Limb (tissue), 2 donors: ENCODE measurements around the gene NSUN5.
"Not testable (repeated sequence)": the region's sequence is repeated elsewhere in the genome, so short reads cannot be mapped to it uniquely, and the experiment has no call there.

Experiments
- DNase-seq, 2 donors: peaks; one replicate each; pipeline ENCODE4 v3.0.0-alpha.2; 2016; ENCODE audit errors: extremely low spot score in 2 of 2

The NSUN5 gene

DNA sequence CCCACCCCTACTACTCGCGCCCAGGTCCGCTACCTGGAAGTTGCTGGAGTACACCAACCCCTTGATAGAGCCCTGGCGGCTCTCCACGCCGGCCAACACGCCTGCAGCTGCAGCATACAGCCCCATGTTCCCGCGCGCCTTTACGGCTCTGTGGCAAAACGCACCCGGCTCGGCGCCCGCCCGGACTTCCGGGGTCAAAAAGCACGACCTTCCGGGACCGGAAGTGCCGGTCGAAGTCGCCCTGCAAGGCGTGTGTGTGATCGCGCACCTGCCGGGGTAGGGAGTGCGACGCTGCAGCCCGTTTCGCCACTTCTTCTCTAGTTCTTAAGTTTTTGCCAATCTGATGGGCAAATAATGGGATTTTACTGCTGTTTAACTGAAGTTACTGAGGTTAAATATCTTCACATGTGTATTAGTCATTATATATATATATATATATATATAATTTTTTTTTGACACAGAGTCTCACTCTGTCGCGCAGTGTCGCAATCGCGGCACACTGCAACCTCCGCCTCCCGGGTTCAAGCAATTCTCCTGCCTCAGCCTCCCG is at the start of gene NSUN5:
Gene NSUN5, minus strand, starts transcription at position 162 of the 550 bp plus-strand sequence. Its CDS starts 36 bp downstream, at position 126.
- DNase-seq, result peak; percentile 68 to 85

DNA sequence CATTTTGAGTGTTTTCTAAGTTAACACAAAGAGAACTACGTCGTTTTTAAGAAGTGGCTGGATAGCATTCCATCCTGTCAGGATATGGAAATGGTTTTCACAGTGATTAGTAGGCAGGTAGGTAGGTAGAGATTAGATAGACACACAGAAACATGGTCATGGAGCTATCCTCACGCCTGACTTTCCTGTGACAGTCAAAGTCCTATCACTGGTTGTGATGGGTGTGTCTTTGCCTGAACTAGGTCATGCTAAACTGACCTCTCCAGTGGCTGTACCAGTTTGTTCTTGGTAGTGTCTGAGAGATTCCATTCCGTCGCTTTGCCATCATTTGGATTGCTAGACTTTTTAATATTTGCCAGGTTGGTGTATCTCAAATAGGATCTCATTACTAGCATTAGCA is 47.5 kb upstream of the NSUN5 start:
- no peak for DNase-seq

DNA sequence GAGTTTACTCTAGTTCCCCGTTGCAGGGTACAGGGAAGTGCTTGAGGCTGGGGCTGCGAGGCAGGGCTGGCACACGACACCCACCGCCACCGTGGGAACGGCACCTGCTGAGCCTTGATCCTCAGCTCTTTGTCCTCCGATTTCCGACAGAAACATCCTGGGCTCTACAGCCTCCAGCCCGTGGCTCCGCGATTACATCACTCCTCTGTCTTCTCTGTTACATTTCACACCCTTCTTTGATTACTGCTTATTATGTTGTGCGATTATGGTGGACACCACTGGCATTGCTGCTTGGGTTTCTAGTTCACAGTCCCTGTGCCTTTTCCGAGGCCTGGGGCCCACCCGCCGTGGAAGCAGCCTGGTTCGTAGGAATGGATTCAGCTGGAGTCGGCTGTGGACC is 46.2 kb upstream of the NSUN5 start:
- DNase-seq, result no peak

DNA sequence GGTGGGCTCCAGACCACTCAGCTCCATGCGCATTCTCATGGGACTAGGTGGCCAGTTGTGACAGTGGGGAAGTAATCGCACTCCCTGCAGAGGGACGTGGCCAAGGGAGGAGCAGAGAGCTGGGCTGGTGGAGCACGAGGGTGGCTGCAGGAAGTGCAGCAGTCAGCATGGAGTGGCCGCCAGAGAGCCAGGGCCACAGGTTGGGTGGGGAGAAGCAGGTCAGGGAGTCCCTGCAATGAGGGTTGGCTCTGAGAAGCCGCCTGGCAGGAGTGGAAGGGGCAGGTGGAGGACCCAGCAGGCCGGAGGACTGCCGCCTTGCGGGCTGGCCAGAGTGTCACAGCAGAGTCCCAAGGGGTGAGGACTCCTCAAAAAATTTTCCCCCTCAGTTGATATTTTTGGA is 45.6 kb upstream of the NSUN5 start:
- no peak for DNase-seq

DNA sequence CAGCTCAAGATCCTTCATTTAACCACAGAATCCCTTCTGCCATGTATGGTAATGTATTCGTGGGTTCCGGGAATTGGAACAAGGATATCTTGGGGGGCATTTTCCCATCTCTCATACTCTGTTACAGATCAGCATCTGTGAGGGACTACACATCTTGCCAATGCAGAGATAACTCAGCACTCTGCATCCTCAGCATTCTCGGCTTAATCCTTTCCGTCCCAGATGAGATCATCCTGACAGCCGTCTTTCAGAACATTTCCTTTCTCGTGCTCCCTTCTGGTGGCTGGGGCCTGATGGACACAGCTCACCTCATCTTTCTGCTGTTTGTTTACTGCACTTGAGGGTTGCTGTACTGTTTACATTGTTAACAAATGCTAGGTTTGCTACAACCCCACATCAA is 44.6 kb upstream of the NSUN5 start:
- DNase-seq, result no peak

DNA sequence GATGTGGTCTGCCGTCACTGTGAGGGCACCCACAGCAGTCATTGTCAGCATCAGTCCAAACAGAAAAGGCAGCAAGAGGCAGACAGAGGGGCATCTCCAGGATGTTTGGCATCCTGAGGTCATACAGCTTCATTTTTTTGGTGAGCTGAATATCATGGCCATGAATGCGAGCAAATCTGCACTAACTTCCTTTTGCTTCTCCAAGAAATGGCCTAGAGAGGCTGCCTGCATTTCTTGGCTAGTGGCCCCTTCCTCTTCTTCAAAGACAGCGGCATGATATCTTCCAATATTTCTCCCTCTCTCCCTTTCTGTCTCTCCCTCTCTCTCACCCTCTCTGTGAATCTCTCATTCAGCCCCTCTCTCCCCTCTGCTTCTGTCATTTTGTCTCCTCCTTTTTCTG is 44.2 kb upstream of the NSUN5 start:
- DNase-seq, result no peak

DNA sequence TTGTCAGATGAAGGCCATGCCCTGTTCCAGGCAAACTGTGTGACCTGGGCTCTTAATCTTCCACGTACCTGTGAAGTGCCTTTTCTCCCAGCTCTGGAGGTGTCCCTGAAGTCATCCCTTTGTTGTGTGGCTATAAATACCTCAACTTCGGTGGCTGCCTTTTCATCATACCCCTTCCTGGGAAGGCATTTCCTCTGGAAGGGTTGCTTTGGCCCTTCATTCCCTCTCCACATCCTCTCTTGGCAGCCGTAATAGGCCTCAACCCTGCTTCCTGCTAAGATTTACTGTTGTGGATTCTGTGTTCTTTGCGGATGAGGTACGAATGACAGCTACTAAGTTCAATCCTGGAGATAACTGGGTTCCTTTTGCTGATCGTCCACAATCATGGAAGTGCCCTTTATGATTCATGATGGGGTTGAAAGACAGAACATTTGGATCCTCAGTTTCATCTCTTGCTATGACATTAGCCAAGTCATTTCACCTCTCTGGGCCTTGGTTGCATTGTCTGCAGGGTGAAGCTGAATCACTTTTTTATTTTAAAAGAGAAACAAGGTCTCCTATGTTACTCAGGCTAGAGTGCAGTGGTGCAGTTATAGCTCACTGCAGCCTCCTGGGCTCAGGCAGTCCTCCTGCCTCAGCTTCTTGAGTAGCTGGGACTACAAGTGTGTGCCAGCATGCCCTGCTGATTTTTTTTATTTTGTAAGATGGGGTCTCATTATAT is 43.0 kb upstream of the NSUN5 start:
- no peak for DNase-seq

DNA sequence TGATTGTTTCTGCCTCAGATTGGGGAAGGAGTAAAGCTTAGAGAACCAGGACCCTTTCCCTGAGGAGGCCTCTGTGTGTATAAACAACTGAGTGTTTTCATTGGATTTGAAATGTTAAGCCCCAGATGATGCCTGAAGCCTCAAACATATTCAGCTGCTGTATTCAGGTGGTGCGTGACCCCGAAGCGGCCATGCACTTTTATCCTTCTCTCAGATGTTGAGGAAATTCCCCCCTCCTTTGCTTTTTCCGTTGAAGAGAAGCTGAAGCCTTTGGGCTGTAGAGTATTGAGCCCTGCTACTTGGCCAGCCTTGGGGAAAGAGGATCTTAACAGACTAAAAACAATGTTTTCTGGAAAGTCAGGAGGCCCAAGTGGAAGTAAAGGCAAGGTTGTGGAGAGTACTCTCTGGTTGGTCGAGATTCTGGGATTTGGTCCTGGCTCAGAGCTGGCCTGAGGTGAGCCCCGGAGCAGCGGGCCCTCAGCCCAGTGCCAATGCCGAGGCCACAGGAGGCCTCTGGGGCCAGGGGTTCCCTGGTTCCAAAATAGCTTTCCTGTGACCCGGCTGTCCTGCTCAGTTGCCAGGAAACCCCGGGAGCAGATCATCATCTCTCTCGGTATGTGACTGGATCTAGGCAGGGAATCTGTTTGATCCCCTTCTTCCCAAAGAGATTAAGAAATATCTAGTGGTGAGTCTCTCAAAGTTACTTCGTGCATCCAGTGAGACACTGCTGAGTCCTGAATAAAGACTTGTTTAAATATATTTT is 41.9 kb upstream of the NSUN5 start:
- no peak for DNase-seq

DNA sequence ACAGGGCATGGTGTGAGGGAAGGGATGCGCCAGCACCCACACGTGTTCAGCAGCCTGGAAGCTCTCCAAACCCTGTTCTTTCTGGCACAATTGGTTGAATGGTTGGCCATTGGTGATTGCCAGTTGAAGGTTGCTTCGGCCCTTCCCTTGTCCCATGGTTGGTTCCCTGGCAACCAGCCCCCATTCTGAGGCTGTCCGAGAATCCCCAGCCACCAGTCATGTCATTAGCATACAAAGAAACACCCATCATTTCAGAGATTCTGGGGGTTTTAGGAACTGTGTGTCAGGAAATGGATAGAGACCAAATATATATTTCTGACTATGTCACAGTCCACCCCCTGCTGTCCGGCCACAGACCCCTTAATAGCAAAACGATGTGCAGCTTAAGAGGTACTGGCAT is 41.1 kb upstream of the NSUN5 start:
- no peak for DNase-seq

DNA sequence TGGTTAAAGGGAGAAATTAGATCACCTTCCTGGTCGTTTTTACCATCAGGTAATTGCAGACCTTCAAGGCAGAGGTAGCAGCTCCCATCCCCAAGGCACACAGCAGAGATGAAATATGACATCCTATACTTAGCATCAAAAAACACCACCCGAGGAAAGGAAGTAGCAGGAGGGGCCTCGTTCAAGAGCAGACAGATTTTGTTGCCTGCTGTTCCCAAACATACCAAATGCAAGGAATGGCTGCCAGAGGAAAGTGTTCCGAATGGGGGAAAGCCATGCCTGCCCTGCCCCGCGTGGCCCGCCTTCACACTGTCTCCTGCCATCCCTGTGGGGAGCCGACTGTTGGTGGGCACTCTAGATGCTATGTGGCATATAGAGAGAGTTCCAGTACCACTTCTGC is 37.3 kb upstream of the NSUN5 start:
- DNase-seq, result no peak

DNA sequence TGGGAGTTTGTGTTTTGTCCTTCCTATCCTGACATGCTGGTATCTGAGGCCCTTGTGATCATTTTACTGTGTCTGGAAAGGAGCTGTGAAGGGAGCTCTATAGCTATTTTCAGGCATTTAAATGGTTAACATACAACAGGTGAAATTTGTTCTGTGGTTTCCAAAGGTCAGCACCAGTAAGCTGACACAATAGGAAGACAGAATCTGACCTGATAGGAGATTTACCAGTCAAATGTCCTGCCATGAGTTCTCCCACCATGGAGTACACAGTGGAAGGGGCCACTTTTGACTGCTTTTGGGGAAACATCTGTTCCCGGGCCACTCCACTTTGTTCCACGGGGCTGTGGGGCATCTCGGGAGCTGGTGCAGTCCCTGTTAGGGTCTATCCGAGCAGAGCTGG is 36.9 kb upstream of the NSUN5 start:
- DNase-seq, result no peak

DNA sequence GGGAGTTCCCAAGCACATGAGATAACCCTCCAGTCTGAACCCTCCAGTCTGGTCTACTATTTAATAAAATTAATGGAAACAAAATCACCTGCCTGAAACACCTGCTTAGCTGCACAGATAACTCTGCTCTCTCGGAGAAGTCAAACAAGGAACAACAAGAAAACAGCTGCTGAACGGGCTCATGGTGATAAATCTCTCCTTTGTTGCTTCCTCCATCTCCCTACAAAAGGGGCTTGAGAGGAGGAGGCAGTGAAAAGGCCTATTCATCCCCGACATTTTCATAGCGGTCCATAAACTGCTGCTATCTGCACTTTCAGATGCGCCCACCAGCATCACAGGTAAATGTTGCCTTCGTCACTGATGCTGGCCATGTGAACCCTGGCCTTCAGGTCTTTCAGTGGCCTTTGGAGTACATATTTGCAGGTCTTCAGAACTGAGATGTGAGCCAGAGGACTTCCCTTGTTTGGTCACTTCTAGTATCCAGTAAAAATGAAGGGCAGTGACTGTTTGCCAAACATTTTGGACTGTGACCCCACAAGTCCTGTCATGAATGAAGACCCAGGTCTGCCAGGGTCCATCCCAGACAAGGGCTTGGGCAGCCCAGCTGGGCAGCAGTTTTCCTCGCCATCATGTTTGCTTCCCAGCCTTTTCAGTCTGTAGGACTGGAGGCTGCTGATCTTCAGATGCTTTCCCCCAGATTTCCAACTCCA is 35.2 kb upstream of the NSUN5 start:
- DNase-seq, result no peak

DNA sequence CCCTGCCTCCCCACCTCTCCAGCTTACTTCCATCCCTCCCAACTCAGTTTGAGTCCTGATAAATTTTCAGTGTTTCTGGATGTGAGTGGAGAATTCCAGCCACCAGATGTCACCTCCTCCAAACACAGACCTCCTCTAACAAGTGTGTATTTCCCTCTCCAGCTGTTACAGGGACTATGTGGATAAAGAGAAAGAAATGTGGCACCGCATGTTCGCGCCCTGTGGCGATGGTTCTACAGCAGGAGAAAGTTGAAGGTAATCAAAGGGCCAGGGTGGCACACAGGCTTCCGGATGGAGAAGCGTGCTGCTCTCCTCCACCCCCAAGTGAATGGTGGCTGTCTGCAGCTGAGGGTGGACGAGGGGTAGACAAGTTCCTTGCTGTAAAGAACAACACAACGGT is 34.0 kb upstream of the NSUN5 start:
- peak; percentile 65 to 73 for DNase-seq

DNA sequence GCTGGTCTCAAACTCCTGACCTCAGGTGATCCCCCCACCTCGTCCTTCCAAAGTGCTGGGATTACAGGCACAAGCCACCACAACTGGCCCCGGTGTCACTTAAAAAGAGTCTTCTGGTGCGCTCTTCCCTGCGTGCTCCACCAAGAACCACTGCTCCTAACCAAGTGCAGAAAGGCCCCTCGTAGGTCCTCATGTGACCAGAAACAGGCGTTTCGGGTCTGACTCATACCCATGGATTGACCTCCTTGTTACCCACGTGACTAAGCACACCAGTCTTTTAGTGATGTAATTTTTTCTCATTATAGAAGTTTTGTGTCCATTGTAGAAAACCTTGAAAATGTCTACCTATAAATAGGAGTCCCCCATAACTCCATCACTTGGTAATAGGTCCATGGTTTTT is 33.3 kb upstream of the NSUN5 start:
- no peak for DNase-seq

DNA sequence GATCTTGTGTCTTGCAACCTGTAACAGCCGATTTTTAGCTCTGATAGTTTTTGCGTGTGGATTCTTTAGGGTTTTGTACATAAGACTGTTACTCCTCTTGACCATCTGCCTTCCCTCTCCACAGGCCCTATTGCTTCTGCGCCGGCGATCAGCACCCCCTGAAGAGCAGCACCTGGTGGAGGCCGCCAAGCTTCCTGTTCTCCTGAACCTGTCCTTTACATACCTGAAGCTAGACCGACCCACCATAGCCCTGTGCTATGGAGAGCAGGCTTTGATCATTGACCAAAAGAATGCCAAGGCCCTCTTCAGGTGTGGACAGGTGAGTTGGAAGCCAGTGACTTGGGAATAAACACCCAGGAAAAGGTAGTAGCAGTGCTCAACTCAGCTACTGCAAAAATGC is 31.9 kb upstream of the NSUN5 start:
- DNase-seq, result no peak

DNA sequence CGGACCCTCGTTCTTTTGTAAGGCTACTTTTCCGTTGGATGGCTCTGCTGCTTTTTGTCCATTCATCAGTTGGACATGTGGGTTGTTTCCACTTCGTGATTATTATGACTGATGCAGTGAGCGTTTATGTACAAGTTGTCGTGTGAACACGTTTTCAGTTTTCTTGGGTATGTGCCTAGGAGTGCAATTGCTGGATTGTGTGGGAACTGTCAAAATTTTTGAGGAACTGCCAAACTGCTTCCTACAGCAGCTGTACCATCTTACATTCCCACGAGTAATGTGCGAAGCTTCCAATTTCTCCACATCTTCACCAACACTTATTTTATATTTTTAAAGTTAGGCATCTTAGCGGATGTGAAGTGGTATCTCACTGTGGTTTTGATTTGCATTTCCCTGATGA is 29.7 kb upstream of the NSUN5 start:
- DNase-seq, result no peak

DNA sequence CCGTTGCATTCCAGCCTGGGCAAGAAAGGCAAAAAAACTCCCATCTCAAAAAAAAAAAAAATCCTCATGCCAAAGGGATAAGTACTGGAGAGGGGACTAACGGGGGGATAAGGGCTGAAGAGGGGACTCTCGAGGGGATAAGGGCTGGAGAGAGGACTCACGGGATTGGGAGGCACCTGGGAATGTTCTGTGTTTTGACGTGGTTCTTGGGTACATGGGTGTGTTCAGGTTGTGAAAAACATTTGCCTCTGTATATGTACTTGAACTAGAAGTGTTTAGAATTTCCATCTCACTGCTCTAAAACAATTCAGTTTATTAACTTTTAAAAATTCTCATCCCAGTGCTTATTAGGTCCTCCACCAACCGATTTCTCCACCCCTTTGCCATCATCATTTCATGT is 23.8 kb upstream of the NSUN5 start:
- DNase-seq, result no peak

DNA sequence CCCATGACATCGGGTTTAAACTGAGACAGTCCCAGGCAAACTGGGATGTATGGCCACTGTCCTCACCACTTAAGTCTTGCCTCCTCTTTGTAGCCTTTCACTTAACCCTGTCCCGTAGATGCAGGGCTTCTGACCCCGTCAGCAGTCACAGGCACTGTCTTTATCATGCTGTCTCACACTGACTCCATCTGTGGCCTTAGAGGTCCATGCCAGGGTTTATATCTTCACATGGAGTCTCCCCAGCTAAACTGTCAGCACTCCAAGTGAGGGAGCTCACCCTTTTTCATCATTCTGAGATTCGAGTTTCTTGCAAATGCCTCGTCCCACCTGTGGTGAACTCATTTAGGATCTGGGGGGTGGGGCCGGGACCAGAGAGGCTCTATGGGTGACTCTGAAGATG is 22.1 kb upstream of the NSUN5 start:
- DNase-seq, result no peak

DNA sequence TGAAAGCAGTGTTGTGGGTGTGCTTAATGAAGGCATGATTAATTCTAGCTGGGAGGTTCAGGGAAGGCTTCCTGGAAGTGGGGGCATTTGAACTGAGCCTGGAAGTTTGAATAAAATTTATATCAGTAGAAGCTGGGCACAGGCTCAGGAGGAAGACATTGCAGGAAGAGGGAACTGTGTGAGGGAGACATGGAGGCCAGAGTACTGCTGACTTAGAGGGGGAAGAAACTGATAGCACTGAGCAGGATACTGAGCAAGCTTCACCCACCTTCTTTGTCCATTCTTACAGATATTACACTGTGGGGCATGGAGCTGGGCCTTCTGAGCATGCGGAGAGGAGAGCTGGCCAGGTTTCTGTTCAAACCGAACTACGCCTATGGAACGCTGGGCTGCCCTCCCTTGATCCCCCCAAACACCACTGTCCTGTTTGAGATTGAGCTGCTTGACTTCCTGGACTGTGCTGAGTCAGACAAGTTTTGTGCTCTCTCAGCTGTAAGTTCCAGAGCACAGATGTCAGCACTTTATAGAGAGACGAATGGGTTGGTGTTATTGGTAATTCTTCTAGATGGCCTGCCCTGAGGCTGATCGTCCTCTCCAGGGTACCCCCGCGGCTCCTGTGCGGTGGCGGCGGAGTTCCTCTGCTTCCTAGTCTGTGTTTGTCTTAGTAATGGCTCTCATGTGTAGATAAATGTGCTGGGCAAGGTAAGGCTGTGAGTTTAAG is 21.4 kb upstream of the NSUN5 start:
- no peak for DNase-seq

DNA sequence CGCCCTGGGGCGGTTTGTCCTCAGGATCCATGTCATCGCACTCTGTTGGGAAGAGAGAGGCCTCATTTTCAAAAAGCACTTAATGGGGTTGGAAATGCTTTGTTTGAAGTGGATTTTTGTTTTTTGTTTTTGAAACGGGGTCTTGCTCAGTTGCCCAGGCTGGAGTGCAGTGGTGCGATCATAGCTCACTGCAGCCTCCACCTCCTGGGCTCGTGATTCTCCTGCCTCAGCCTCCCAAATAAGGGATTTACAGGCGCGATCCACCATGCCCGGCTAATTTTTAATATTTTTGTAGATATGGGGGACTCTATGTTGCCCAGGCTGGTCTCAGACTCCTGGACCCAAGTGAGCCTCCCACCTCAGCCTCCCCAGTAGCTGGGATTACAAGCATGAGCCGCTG is 20.1 kb upstream of the NSUN5 start:
- DNase-seq, result no peak

DNA sequence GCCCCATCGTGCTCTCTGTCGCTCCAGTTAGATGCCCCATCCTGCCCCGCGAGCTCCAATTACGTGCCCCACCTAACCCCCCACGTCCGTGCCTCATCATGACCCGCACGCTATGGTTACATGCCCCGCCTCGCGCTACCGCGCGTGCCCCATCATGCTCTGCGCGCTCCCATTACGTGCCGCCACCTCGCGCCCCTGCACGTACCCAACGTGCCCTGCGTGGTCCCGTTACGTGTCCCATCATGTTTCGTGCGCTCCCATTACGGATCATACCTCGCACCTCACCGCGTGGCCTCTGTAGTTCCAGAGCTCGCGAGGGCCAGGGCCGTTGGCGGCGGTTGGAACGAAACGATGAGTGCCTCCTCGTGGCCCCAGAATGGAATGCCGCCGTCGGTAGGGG is 19.3 kb upstream of the NSUN5 start, which contains the start of the genes FKBP6 and TRIM50:
Gene FKBP6, plus strand, starts transcription at position 240 of the 400 bp plus-strand sequence. CDS start 268 bp downstream, outside the sequence.
Gene TRIM50, minus strand, starts transcription at position 161 of the 400 bp plus-strand sequence. CDS start 3,295 bp downstream, outside the sequence.
- not testable (repeated sequence) for DNase-seq
